HG02798 (cell line): Measurements from ENCODE around the gene SMCO4.

Source experiments
- ATAC-seq: cut with Tn5 transposase; IDR thresholded peaks from one replicate; pipeline ENCODE4 v1.9.1; 2021; ENCODE audit warnings: mild to moderate bottlenecking; ENCODE audit not compliant: unreplicated experiment, poor library complexity

Gene SMCO4

DNA sequence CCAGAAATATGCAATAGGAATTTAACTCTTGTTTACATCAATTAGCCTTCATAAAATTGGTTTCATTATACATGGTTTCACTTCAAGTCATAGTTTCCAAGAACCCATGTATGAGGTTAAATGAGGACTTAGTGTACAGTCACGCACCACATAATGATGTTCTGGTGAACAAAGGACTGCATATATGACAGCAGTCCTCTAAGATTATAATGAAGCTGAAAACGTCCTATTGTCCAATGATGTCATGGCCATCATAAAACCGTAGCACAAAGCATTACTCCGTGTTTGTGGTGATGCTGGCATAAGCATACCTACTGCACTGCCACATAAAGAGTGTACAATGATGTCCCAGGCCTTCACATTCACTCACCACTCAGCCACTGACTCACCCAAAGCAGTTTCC lies 31.1 kb downstream of the SMCO4 start:
- ATAC-seq: peak; percentile 83

GRCh38 chr11:93510196-93510873 lies 32.9 kb downstream of the SMCO4 start:
- ATAC-seq: no peak

GRCh38 chr11:93507517-93507916 lies 35.7 kb downstream of the SMCO4 start:
- ATAC-seq: no peak

DNA sequence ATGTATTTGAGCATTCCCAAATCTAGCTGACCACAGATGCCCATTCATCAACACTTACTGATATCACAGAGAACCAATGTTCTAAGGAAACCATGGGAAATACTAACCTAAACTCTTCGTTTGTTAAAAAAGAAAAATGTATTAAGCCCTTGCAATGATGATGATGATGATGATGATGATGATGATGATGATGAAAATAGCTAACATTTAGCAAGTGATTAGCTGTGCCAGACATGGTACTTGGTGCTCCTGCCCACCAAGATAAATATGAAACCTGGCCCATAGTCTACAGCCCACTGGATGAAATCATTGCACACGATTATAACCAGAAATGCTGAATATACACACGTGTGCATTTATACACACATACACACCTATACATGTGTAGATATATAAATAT lies 37.5 kb downstream of the SMCO4 start:
- no peak for ATAC-seq

DNA sequence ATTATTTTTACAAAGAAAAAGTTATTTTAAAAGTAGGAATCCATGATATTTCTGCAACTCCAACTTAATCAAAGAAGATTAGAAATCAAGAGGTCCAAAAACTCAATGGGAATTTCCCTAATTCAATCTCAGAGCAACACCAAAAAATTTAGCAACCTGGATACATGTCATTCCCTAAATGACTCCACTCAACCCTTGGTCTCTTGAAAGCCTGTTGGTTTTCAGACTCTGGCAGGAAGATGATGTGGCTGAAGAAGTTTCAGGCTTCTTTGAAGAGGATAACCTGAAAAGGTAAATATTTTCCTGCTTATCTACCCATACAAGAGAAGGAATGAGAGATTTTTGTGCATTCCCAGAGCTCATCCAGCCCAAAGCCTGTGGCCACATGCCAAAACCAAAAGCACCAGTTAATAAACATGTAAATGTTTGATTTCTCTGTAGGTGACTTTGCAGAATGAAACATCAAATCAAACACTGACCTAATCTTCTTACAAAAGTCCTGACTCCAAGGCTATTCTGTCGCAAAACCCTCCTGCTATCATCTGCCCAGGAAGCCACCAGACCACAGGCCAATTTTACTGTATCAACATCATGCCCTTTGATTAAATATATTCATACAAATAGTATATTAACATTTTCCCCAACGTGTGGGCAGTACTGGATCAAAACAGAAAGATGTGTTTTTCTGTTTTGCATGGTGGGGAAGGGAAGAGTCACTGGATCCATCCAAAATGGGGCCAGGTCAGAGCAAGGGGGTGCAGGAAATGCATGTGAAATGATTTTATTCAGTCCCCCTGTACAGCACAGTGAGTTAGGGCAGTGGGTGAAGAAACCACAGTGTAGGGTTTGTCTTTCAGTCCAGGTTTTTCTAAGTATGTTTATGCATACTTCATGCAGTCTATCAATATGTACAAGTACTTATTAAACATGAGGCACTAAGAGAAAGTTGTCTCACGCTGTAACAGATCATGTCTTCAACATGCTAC lies 38.8 kb downstream of the SMCO4 start:
- no peak for ATAC-seq

DNA sequence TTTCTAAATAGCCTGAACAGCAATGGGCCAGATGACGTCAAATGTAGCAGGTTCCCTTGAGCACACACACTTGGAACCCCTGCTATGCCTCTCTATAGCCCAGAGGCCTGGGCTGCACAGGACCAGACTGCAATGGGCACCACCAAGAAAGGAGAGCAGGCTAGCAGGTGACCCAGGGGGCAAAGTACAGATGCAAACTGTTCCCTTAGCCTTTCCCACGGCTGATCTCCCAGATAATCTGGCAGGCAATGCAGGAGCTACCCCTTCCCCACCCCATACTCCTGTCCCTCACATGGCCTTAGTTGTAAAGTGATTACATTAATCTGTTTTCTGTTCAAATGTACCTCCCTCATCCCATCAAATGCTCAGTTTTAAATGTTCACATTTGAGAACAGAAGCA lies 41.3 kb downstream of the SMCO4 start:
- ATAC-seq: no peak

DNA sequence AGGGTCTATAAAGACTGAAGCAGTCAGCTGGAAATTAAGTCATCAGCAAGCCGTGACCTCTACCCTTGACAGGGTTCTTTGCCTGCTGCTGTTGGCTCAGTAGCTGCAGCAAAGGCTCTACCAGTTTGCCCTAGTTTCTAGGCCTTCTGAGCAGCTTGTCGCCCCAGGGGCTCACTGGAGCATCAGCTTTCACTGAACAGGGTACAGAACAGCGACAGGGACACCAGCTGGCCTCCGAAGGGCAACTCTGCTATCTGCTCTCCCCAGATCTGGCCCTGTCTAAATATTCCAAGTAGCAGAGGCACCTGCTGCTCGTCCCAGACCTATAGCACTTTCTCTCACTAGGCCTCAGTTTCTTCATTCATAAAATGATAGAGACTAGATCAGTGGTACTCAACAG lies 42.4 kb downstream of the SMCO4 start:
- no peak for ATAC-seq

GRCh38 chr11:93498641-93499040 lies 44.5 kb downstream of the SMCO4 start:
- no peak for ATAC-seq

DNA sequence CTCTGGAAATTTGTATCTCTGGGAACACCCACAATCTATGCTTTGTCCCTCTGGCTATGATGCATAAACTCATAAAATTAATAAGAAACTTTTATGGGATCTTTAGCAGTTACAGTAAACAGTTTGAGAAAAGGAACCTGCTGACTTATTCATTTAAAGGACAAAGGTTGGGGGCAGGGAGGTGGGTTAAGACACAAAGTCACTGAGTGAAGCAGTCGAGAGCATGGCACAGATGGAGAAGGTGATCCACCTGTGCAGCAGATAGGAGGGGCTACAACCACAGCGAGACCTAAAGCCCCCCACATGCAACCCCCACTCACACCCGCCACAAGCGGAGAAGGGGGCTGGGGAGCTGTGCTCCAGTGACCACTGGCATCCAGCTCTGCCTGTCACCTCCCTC lies 45.0 kb downstream of the SMCO4 start:
- no peak for ATAC-seq

DNA sequence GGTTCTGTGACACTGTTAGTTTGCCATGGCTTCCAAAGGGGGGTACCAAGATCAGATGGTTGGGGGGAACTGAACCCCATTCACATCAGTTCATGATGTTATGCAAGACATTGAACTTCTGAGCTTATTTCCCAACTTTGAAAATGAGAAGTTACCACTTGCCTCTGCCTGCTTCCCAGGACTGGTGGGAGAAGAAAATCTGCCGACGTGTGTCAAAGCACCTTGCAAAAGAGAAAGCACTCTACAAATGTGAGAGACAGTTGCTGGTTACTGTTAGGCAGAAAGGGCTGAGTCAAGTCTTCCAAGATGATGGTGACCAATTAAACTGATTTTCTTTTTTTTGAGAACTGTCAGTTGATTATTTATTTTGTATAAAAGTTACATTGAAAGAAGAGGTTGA lies 45.6 kb downstream of the SMCO4 start:
- ATAC-seq: no peak

DNA sequence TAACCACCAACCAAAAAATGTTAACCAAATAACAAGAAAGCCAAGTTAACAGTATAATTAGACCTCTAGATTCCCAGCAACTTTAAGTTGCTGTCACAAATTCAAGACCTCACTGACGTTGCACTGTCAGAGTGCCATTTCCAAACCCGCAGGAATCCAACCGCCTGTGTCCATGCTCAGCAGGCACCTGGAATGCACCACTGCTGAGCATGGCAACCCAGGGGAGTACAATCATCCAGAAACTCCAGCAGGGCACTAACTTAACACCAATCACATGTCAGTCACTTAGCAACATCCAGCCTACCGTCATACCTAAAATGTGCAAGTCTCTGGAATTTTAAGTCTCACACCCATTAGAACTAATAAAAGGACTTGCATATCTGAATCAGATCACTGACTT lies 48.8 kb downstream of the SMCO4 start:
- no peak for ATAC-seq

DNA sequence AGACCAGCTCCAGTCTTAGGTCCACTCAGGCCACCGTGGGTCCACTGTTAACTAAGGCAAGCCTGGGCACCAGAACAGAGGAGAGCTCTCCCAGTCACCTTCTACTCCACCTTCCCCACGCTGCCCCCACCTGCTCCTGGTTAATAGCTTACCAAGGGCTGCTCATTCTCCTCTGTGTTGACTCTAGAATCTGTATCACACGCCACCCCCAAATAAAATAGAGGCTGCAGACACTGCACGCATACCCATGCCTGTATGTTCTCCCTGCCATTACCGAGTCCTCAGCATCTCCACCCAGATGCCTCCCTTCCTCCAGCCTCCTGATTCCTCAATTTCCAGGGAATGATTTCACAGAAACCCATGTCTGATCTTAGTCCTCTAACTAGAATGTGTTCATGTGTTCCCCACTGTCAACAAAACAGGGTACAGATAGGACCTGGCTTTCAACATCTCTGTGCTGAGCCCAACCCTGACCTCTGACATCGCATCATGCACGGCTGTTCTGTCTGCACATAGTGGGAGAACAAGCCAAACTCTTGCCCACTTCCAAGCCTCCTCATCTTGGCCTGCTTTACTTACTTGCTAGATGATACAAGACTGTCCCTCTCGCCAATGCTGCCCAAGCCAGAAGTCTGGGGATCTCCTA lies 49.8 kb downstream of the SMCO4 start:
- no peak for ATAC-seq

- no peak for ATAC-seq
Measured at GRCh38 chr11:93492464-93493251, 50.5 kb downstream of the SMCO4 start.

DNA sequence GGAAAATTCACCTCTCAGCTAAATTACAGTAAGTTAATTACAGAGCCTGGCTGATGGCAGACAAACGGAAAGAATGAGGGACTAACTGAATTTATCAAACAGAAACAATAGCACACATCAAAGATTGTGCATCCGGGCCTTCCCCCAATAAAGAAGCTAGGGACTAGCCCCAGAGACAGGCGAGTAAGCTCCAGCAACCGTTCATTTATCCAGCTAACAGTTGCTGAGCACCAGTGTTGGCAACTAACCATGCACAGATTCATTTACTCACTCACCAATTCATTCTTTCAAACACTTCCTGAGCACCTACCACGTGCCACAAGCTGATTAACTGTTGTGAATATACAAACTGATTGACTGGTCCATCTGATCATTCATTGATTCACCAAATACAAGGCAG lies 51.2 kb downstream of the SMCO4 start:
- no peak for ATAC-seq

DNA sequence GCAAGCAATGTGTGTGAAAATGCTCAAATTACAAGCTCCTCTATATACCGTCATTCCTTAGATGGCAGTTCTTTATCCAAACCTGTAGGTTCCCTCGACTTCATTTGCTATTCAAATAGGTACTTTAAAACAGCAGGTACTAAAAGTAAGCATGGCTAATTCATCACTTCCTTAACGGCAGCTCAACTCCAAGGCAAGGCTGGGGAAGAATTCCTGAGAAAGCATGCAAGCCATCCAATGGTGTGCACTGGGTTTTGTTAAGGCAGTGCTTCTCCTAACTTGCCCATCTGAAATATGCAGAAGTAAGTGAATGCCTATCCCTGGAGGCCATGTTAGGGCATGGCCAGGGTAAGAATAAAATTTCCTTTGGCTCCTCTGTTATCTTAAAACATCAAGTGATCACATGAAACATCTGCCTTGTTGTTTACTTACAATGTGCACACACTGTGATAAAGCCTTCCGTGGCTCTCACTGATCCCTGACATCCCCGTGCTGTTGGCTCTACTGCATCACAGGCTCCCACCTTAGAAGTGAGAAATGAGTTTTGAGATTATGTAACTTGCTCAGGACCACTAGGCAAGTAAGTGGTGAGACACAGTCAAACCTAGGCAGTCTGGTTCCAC lies 52.1 kb downstream of the SMCO4 start:
- no peak for ATAC-seq

DNA sequence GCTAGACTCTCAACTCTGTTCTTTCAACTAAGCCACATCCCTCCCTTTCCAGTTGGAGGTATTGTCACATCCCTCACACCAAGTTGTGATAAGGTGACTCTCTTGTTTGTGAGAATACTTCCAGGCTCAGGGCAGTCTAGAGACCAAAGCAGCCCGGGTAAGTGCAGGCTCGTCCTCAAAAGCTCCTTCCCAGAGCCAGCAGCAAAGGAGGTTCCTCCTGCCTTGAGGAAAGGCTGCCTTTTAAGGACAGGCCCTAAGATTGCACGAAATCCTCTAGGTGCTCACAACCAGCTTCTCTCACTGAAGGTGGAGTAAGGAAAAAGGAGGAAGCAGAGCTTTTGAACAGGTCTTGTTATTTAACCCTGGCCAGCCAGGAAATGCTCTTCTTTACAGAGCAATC lies 53.4 kb downstream of the SMCO4 start:
- ATAC-seq: no peak

GRCh38 chr11:93487032-93487483 lies 56.1 kb downstream of the SMCO4 start:
- no peak for ATAC-seq

DNA sequence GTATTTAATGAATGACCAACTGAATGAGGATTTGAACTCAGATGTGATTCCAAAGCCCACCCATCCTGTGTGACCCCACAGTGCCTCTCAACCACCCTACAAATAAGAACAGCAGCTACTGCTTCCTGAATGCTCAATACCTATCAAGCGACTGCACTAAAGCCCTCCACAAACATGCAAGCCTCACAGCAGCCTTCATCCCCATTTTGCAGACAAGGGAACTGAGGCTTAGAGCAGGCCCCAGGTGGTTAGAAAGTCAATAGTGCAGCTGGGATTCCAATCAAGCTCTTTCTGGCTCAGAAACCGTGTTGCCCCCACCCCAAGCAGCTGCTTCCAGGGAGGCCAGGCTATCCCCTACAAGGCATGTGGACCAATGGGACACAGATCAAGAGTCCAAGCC lies 57.2 kb downstream of the SMCO4 start:
- no peak for ATAC-seq

GRCh38 chr11:93484716-93485115 lies 58.5 kb downstream of the SMCO4 start:
- no peak for ATAC-seq

GRCh38 chr11:93482556-93482955 lies 60.6 kb downstream of the SMCO4 start:
- no peak for ATAC-seq
